GM18517 (cell line): Measurements from ENCODE around the gene DCUN1D4.

ENCODE experiments used
- ATAC-seq: cut with Tn5 transposase; IDR thresholded peaks from one replicate; pipeline ENCODE4 v1.9.1; 2021; ENCODE audit warnings: mild to moderate bottlenecking, moderate library complexity; ENCODE audit not compliant: unreplicated experiment

Gene DCUN1D4

DNA sequence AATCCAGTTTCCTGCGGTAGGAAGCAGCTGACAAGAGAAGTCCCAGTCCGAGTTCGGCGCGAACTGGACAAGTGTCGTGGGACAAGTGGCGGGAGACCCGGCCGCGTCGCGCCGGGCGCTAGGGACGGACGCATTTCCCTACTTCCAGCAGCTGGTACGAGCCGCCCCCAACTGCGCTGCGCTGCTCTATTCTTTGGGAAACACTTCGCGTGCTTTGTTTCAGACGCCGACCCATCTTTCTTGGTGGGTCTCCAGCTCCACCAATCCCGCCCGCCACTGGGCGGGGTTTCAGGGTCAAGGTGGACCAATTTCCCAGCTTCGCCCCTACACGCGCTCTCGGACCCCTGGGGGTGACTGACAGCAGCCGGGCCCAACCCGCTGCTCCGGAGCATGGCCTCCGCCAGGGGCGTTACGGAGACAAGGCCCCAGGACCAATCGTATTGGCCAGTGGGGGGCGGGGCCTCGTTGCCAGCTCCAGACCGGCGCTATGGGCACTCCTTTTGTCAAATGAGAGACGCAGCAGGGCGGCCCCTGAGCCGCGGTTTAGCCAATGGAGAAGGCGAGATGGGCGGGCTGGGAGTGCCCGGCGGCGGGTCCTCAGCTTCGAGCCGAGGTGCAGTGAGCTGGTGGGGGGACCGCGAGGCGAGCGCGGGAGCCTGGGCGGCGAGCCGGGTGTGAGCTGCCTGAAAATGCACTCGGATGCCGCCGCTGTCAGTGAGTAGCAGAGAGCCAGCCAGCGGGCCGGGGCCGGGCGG lies at the start of gene DCUN1D4:
Gene DCUN1D4 (plus strand): TSS at position 600 of the 755 bp plus-strand sequence. CDS start 90 bp downstream, at position 690.
- peak; percentile 93 for ATAC-seq

DNA sequence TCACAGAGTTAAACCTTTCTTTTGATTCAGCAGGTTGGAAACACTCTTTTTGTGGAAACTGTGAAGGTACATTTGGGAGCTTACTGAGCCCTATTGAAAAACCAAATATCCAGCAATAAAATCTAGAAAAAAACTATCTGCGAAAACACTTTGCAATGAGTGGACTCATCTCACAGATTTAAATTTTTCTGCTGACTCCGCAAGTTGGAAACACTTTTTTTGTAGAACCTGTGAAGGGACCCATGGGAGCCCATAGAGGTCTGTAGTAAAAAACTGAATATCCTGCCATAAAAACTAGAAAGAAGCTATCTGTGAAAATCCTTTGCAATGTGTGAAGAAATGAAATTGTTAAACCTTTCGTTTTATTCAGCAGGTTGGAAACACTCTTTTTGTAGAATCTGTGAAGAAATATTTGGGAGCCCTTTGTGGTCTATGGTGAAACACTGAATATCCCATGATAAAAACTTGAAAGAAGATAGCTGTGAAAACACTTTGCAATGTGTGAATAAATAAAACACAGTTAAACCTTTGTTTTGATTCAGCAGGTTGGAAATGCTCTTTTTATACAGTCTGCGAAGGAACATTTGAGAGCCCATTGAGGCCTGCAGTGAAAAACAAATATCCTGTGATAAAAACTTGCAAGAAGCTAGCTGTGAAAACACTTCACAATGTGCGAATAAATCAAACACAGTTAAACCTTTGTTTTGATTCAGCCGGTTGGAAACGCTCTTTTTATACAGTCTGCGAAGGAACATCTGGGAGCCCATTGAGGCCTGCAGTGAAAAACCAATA lies 22.3 kb upstream of the DCUN1D4 start:
- no peak for ATAC-seq

DNA sequence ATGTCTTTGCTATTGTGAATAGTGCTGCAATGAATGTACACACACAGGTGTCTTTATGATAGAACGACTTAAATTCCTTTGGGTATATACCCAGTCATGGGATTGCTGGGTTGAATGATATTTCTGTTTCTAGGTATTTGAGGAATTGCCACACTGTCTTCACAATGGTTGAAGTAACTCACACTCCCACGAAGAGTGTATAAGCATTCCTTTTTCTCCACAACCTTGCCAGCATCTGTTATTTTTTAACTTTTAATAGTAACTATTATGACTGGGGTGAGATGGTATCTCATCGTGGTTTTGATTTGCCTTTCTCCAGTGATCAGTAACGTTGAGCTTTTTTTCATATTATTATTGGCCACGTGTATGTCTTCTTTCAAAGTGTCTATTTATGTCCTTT lies 17.6 kb upstream of the DCUN1D4 start:
- ATAC-seq: no peak

DNA sequence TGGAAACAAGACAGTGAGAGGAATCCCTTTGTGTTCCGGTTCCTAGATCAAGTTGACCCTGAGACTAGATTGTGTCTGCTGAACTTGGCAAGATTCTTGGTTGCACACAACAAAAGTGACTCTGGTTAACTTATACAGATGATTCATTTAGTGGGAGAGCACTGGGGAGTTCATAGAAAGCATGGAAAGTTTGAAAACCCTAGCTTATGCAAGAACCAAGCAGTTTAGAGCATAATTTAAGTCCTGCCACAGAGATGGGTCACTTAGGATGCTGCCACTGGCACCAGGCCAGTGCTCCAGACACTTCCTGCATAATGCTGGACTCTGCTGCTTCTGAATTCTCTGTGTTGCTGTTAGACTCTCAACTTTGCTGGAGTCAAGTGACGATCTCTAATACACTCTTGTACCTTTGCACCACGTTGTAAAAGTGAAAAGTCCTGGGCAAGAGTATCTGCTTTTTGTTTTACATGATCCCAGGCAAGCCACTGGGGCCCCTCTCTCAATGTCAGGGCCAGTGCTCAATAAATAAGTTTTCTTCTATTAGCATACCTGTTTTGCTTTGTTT lies 12.7 kb upstream of the DCUN1D4 start:
- no peak for ATAC-seq

DNA sequence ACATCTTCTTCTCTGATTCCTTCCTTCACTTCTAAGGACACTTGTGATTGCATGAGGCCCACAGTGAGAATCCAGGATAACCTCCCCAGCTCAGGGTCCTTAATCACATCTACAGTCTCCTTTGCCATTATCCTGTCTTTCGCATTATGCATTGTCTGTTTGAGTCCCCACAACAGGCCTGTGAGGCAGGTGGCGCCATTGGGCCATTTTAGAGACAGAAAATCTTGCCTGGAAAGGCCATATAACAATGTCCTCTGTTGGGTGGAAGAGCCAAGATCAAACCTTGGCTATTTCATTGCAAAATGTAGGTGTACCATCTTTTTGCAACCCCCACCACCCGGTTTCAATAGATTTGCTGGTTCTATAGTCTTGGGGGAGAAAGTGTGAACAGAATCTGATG lies 11.8 kb upstream of the DCUN1D4 start:
- ATAC-seq: peak; percentile 56

DNA sequence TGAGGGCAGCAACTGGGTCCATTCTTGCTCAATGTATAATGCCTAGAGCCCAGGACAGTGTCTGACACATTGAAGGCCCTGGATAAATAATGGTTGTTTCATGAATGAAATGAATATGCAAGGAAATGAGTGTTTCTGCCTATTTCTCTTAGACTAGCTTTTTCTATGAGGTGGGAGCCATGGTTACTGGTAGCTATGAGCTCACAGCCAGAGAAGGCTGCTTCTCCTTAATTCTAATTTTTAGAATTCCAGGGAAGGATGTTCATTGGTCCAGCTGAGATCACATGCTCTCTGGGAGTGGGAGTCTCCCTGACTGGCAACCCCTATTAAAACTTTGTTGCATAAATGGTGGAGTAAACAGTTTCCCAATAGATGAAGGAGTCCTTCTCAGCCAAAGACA lies 9.7 kb upstream of the DCUN1D4 start:
- no peak for ATAC-seq

DNA sequence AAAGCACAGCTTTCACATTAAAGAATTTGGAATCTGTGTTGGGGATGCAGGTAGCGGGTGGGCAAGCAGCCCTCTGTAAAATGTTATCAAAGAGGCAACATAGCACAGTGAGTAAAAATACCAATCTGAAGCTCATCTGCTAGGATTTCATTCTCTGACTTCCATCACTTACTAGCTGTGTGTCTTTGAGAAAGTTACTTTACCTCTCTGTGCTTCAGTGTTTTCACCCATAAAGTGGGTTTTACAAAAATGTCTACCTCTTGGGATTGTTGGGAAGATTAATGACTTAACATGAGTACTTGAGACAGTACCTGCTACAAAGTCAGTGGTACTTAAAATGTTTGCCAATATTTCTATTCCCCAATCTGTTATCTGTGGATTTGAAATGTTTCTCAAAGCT lies 7.9 kb upstream of the DCUN1D4 start:
- ATAC-seq: no peak

DNA sequence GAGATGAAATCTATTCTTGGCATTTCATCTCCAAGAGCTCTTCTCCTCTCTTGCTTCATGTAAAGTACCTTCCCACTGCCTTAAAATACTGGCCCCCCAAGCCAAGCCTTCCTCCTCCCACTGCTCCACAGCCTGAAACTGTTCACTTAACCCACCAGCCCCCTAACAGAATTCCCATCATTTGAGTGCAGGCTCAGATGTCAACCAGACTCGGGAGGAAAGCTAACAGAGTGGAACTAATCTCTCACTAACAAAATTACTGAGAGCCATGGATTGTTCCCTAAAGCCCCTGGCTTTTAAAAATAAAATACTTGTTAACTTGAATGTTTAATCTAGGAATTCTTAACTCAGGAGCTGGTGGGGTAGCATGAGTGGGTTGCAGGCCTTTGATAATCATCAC lies 7.1 kb upstream of the DCUN1D4 start:
- no peak for ATAC-seq

DNA sequence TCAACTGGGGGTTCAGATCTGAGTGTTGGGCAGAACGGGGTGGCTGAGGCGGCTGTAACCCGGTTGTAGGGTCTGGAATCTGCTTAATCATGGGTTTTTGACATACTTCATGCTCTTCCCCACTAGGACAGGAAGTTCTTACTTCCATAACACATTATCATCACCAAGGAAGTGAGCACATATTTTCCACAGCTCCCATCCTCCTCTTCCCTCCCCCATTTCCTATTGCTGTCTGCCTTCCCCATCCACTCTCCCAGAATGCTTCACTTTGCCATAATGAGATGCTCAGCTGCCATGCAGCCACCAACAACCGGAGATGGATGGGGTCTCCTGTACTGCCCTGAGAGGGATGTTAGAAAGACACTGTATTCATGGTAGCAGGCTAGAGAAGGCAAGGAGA lies 6.4 kb upstream of the DCUN1D4 start:
- no peak for ATAC-seq

DNA sequence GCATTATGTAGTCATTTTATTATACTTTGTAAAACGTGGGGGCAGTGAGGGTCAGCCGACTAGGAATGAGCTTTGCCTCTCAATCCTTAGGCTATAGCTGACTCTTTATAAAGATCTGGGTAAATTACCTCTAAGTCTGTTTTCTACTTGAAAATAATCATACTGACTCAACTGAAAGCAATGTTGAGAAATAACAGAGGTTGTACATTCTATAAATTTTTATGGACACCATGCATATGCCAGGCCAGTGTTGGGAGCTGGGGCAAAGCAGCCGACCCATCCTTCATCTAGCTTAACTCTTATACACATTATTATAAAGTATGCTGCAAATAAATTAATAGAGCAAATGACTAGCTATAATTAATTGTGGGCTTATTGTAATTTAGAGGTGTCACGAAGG lies 2.2 kb upstream of the DCUN1D4 start:
- ATAC-seq: no peak

DNA sequence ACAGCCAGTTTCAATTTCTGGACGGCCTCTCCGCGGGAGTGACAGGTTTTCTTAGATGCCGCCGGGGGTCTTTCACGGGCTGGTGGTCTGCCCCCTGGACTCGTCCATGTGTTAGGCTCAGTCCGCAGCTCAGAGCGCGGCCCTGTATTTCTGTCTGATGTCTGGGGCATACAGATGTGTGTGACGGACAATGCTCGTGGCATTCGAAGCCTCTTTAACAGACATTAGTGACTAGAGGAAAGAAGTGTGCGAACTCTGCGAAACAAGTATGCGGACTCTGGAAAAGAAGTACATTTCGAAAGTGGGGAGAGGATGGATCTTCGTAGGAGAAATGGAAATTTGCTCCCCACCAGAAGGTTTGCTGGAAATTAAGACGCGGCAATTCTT lies 793 bp upstream of the DCUN1D4 start:
- ATAC-seq: no peak

DNA sequence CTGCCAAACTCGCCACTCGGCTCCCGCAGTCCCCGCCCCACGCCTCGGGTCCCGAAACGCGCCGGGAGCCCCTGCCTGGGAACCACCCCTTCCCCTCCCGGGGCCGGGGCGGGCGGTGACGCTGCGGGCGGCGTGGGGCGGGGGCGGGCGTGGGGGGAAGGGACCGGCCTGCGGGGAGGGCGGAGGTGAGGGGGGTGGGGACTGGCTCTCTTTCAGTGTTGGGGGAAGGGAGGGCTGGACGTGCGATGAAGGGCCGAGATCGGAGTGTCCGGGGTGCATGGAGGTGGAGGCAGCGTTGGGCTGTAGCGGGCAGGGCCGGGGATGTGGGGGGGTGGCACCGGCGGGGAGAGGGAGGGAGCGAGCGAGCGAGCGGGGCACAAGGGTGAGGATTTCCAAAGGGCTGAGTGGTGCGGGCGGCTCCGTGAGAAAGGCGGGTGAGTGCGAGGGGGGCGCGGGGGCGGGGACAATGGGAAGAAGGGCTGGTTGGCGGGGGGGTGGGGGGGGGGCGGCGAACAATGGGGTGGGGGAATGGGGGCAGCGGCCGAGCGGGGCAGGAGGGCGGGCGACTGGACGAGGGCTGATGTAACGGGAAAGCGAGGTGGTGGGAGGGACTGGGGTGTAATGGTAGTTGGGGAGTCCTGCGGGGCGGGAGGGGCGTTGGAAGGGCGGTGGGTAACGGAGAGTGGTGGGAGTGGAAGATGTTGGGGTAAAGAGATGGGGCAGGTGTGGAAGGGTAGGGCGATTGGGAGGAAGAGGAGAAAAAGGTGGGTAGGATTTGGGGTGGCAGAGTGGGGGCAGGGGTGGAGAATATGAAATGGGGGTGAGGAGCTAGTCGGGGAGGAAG lies 578 bp downstream of the DCUN1D4 start:
- no peak for ATAC-seq

DNA sequence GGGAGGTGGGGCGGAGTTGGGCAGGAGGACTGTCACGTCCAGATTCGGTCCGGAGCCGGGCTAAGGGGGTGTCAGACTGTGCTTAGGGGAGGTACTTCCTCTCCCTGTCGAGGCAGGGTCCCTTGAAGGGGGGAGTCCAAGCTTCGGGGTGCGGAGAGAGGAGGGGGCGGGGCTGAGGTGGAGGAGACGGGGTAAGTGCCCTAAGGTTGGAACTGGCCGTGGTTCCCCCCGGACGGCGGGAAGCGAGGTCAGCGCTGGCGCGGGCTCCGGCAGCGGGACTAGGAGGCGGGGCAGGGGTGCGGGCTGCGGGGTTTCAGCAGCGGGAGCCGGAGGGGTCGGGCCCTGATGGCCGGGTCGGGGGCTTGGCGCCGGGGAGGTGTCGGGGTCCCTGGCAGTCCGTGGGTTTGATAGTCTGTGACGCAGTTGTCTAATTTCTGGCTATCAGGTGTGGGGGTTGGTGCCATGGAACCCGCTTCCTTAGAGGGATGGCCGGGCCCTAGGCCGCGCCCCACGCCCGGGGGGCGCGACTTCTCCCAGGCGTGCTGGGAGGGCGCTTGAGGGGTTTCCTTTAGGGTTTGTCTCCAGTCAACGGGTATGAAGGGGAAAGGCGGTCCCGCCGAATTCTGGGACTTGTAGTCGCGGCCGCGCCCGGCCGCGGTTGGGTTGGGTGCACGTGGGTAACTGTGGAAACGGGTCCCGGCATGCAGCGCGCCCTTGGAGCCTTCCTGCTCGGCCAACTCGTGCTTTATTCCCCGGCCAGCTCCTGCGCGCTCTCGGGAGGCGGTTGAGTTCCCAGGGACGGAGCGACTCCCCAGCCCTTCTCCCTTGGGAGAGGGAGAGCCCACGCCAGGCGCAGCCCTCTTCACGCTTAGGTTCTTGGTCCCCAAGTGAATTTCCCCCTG lies 1.5 kb downstream of the DCUN1D4 start:
- peak; percentile 39 for ATAC-seq

DNA sequence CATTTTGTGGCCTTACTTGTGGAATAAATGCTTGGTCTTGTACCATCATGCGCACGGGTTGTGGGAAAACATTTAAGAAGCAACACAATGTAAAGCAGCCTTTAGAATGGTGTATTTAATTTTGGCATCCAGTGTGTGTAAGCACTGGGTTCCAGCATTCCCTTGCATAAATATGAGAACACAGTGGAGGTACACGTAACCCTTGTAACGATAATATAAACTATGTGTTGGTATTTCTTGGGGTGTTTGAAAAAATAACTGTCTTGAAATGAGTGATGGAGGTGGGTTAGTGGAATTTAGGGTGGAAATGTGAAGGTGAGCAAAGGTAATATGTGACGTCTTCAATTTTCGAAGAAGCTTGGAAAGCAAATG lies 2.1 kb downstream of the DCUN1D4 start:
- no peak for ATAC-seq

DNA sequence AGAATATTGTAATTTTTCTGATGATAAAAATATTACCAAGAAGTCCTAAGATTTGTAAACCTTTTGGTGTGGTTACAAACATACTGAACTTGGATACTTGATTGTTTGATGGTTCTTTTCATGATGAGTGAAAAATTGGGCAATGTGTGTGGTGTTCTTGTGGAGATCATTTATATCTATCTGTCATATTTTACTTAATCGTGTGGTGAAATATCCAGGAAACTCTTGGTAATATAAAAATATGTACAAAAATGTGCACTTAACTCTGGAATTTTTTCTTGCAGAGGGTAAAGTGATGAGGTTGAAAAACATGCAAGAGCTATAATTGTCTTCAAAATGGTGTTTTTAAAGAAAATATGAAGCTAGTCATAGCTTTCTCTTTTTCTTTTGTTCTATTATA lies 2.8 kb downstream of the DCUN1D4 start:
- no peak for ATAC-seq

DNA sequence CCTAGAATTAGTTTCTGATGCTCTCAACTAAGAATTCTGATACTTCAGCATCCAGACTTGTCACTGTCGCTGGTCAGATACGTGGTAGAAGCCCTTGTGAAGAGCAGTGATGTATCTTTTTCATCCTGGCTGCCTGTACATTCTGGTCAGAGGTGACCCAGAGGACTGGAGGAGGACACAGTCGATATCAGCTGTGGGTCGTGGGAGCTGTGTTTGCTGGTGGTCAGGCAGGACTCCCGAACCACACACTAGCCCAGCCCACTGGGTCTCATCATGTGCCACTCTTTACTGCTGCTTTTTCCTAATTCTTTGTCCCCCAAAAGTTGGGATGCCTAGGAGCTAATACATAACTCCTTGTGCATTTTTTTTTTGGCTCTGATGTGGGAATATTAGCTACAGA lies 6.5 kb downstream of the DCUN1D4 start:
- ATAC-seq: no peak

DNA sequence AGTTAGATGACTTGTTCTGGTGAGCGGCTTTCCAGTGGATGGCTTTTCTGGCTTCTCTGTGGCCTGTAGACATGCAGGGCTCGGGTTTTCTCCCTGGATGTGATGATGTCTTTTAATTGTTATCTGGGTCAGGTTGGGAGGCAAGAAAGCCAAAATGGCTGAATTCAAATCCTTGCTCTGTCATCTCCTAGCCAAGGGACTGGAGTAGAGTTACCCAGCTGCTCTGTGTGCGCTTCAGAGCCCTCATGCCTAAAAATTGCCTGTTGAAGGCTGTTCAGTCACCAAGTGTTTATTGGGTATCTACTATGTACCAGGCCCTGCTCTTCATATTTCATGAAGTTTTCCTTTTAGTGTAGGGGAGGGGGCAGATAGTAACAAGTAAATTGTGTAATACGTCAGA lies 7.3 kb downstream of the DCUN1D4 start:
- no peak for ATAC-seq

DNA sequence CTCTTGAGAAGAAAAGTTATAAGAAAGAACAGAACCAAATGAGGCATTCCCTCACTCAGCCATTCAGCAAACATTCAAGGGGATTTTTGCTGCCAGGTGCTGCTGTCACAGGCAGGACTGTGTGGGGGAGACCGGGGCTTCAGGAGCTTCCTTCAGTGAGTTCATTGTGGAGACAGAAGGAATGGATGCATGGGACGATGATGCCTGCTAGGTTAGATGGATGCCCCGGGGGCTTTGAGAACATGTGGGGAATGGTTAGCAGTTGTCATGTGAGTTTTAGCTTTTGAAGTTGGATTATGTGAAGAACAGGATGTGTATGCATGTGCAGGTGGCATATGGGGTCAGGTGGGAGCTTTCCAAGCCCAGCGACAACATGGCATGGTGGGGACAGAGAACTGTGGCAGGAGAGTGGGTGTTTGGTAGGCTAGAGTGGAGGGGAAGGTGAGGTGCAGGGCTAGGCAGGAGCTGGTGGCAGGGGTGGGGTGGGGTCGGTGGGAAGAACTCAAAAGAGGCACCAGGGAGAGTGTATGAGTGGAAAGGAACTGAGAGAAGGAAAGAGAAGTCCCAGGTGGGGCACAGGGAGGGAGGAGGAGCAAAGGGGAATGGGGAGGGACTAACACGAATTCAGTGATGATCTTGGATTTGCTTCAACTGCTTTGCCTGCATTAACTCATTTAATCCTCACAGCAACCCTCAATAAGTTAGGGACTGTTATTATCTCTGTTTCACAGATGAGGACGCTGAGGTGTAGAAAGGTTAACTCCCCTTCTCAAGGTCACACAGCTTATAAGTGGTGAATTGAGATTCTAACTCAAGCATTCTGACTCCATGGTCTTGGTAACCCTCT lies 8.4 kb downstream of the DCUN1D4 start:
- no peak for ATAC-seq

DNA sequence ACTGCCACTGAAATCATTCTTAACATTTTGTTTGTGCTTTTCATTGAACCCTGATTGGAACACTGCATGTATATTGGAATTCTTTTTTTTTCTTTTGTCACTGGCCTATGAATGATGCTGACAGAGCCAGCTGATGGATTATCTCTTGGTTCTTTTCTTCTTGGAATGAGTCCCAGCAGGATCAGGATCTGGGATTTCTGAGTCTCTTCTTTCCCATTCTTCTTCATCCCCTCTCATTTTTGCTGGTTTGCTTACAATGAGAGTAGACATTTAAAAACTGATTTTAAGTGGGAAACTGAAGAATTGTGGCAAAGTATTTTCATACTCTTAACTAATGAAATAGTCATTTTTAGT lies 9.0 kb downstream of the DCUN1D4 start:
- ATAC-seq: no peak
